ENCODE data around the gene FLNB. TPM values are rescaled to one million over a fixed set of nuclear protein-coding genes. Genes with fewer than 3 reads are reported as not detected.
"Not testable (repeated sequence)": the region's sequence is repeated elsewhere in the genome, so short reads cannot be mapped to it uniquely, and the experiment has no call there.

The FLNB gene
- total RNA-seq, 2 donors from 2014 or later, result 104 to 121 TPM

DNA sequence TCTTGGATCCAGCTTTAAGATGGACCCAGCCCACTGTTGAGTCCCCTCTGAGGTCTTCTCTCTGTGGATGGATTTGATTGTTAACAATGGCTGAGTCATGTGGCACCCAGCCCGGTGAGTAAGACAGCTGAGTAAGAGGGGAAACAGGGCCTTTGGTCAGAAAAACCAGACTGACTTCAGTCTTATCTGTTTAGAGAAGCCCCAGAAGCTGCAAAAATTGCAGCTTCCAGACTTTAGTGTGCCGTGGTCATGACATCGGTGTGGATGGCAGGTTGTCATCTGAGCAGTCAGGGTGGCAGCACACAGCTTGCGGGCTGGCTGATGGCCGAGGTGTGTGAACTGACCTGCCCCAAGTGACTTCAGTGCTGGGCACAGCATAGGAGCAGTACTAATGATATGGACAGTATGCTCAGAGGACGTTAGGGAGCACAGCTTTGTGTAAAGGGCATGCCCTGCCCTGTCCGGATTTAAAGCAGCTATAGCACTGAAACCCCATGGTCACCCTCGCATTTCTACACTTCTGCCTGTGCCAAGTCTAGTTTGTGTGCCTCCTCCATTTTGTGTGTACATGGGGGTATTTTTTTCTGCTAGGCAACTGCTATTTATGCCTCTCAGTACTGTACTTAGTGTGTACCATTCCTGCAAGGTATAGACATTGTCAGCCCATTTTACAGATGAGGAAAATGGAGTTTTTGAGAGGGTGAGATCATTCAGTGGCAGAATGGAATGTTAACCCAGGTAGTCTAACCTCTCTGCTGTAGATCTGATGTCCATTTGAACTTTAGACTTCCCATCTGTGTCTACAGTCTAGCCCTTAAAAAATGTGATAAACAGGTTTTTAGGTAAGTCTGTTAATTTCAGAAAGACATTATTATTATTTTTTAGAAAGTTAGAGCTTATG is 44.4 kb downstream of the FLNB start:
- Histone ChIP-seq H3K27ac (peak overlapping the region; percentile 33 to 97 (median 94)), H3K27me3 (no peaks in the 10 kb centered on the region), H3K4me3 (no peak overlapping the region), H3K9me3 (no peaks in the 10 kb centered on the region), H3K36me3 (replicated peaks in 1 of 2; ENCODE audit: insufficient read depth in 1 of 2, low read depth in 2 of 2) (no peaks in the 10 kb centered on the region), H3K4me1 (peaks cover 64% of the 10 kb centered on the region)
- DNase-seq, result peak; percentile 70 to 85 (median 80)
- ATAC-seq, result peak; percentile 11
- intact Hi-C loops (cut with DNase I), result no loop called here
- WGBS, 2 donors, result 26 to 27% methylated on average over 7 to 8 of the region's 8 CpGs
- TF ChIP-seq CTCF (IDR thresholded peaks at IDR 0.05), result no peak
- no peak for TF ChIP-seq POLR2A (IDR thresholded peaks at IDR 0.05)

GRCh38 chr3:58054652-58055051 is 46.4 kb downstream of the FLNB start:
- Histone ChIP-seq H3K27me3 (no peaks in the 10 kb centered on the region), H3K4me1 (peaks cover 54% of the 10 kb centered on the region), H3K27ac (peak overlapping the region in 2 of 4 donors; percentile 14 to 97), H3K9me3 (no peaks in the 10 kb centered on the region), H3K4me3 (no peak overlapping the region), H3K36me3 (replicated peaks in 1 of 2; ENCODE audit: insufficient read depth in 1 of 2, low read depth in 2 of 2) (no peaks in the 10 kb centered on the region)
- no peak for DNase-seq
- ATAC-seq, result no peak
- no peak for TF ChIP-seq POLR2A (IDR thresholded peaks at IDR 0.05)
- TF ChIP-seq CTCF (IDR thresholded peaks at IDR 0.05), result no peak
- intact Hi-C loops (cut with DNase I), result no loop called here

DNA sequence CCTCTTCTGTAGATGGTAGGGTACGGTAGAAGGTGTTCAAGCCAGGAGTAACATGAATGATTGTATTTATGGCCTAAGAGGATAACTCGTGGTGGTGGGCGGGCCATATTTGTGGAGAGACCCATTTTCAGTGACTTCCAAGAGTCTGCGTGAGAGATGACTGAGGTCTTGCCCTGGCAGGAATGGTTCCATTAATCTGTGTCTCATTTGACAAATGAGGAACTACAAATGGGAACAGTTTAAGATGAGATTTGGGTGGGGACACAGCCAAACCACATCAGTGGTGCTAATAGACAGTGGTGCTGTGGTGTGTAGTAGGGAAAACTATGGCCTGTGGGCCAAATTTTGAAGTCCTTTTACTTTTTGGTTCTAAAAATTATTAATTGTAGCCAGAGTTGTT is 47.1 kb downstream of the FLNB start:
- H3K36me3 ChIP-seq (replicated peaks in 1 of 2; ENCODE audit: insufficient read depth in 1 of 2, low read depth in 2 of 2), result no peaks in the 10 kb centered on the region
- DNase-seq (no peak), ATAC-seq (no peak)
- H3K27me3 ChIP-seq, result no peaks in the 10 kb centered on the region
- H3K4me1 ChIP-seq, result peaks cover 54% of the 10 kb centered on the region
- no peaks in the 10 kb centered on the region for H3K9me3 ChIP-seq
- H3K4me3 ChIP-seq, result no peak overlapping the region
- 86 to 94% methylated on average over 4 of the region's 4 CpGs for WGBS, 2 donors
- no peak for TF ChIP-seq POLR2A (IDR thresholded peaks at IDR 0.05)
- TF ChIP-seq CTCF (IDR thresholded peaks at IDR 0.05), result no peak
- intact Hi-C loops (cut with DNase I), result no loop called here
- peak overlapping the region in 2 of 4 donors; percentile 14 to 97 for H3K27ac ChIP-seq

GRCh38 chr3:58055891-58056290 is 47.7 kb downstream of the FLNB start:
- H3K27ac ChIP-seq; ATAC-seq; H3K27me3 ChIP-seq; H3K9me3 ChIP-seq; intact Hi-C loops (cut with DNase I); H3K36me3 ChIP-seq (replicated peaks in 1 of 2; ENCODE audit: insufficient read depth in 1 of 2, low read depth in 2 of 2); H3K4me3 ChIP-seq; DNase-seq: not testable (repeated sequence)
- H3K4me1 ChIP-seq, result peaks cover 54% of the 10 kb centered on the region
- WGBS, 2 donors, result 89 to 91% methylated on average over 5 of the region's 5 CpGs

DNA sequence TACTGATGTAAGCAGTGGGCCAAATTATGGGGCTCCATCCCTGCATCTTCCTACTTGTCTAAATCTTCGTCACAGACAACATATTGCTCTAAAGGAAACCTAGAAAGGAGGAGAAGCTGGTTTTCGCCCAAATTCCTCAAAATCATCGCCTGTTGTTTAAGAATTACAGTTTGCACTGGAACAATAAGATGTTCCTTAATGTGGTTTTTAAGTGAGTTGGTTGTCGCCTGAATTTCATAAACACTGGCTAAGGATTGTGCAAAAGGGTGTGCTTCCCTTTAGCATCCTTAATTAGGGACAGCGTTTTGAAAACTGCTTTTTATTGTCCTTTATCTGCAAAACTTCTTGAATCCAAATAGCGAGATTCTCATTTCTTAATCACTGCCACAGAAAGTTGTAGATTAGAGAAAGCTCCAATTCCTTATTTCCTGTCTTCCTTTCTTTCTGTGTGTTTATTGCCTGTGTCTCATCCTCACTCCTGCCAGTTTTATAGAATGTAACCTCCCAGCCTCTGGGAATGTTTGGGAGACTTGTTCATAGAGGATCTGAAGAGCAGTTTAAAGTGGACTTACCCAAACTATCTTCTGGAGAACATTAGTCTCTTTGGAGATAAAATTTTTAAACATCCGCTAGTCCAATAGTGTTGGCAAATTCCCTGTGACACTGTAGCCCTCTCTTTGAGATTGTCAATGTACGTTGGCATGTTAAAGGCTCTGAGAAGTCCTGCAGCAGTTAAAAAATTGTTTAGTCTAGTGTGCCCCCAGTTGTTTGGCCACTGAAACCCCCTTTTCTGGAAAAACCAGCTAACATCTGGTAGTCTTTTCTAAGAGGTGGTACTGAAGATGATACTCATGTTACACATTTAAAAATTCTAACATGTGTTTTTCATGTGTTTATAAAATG is 50.4 kb downstream of the FLNB start:
- TF ChIP-seq CTCF (IDR thresholded peaks at IDR 0.05), result no peak
- TF ChIP-seq POLR2A (IDR thresholded peaks at IDR 0.05), result no peak
- Histone ChIP-seq H3K4me1 (peaks cover 38% of the 10 kb centered on the region), H3K36me3 (replicated peaks in 1 of 2; ENCODE audit: insufficient read depth in 1 of 2, low read depth in 2 of 2) (no peaks in the 10 kb centered on the region), H3K4me3 (no peak overlapping the region), H3K27ac (peak overlapping the region; percentile 34 to 75 (median 54)), H3K27me3 (no peaks in the 10 kb centered on the region), H3K9me3 (no peaks in the 10 kb centered on the region)
- 73 to 82% methylated on average over 8 of the region's 8 CpGs for WGBS, 2 donors
- DNase-seq, result no peak
- intact Hi-C loops (cut with DNase I), result no loop called here
- ATAC-seq, result no peak
